Mesenchymal stem cell (in vitro differentiated cells and primary cell): ENCODE data around the gene GK.
"Not testable (repeated sequence)": the region's sequence is repeated elsewhere in the genome, so short reads cannot be mapped to it uniquely, and the experiment has no call there.

Experiments
- DNase-seq: peaks from one replicate; pipeline ENCODE4 v3.0.0-alpha.2; 2013
- H2AFZ ChIP-seq: one replicate; pipeline ENCODE4 v1.6.1; 2013; ENCODE audit warnings: low read depth, mild to moderate bottlenecking, control low read depth, inconsistent platforms, low read length, moderate library complexity
- H2AK5ac ChIP-seq: 2 replicates; pipeline ENCODE4 v1.6.1; 2013; ENCODE audit warnings: low read length, moderate library complexity, mild to moderate bottlenecking, inconsistent platforms; ENCODE audit not compliant: severe bottlenecking
- H2BK120ac ChIP-seq: one replicate; pipeline ENCODE4 v1.6.1; 2013; ENCODE audit warnings: low read depth, mild to moderate bottlenecking, inconsistent platforms, low read length, moderate library complexity
- H2BK12ac ChIP-seq, 2 experiments: one replicate each; pipeline ENCODE4 v1.6.1; 2013; ENCODE audit warnings: inconsistent platforms in 2 of 2, low read length in 2 of 2, mild to moderate bottlenecking in 2 of 2, moderate library complexity in 2 of 2, control low read depth in 1 of 2
- H2BK15ac ChIP-seq: one replicate; pipeline ENCODE4 v1.6.1; 2013; ENCODE audit warnings: mild to moderate bottlenecking, low read depth, inconsistent platforms; ENCODE audit not compliant: poor library complexity, severe bottlenecking
- H2BK5ac ChIP-seq: 2 replicates; pipeline ENCODE4 v1.6.1; 2013; ENCODE audit warnings: low read depth, mild to moderate bottlenecking, low read length, control low read depth, inconsistent platforms; ENCODE audit not compliant: poor library complexity, severe bottlenecking
- H3K14ac ChIP-seq, 2 experiments: one replicate each; pipeline ENCODE4 v1.6.1; 2013; ENCODE audit warnings: inconsistent platforms in 2 of 2, low read length in 2 of 2, control low read depth in 1 of 2, mild to moderate bottlenecking in 1 of 2, moderate library complexity in 1 of 2
- H3K18ac ChIP-seq, 2 experiments: one replicate each; pipeline ENCODE4 v1.6.1; 2013; ENCODE audit warnings: inconsistent platforms in 2 of 2, low read length in 2 of 2, control low read depth in 1 of 2, low read depth in 1 of 2, mild to moderate bottlenecking in 1 of 2
- H3K23ac ChIP-seq, 2 experiments: one replicate each; pipeline ENCODE4 v1.6.1; 2013; ENCODE audit warnings: inconsistent platforms in 2 of 2, low read length in 2 of 2, mild to moderate bottlenecking in 2 of 2, moderate library complexity in 2 of 2, control low read depth in 1 of 2
- H3K27ac ChIP-seq: 2 replicates; pipeline ENCODE4 v1.5.1; 2013; ENCODE audit warnings: mild to moderate bottlenecking, moderate library complexity, low read length, control low read depth, inconsistent platforms; ENCODE audit not compliant: poor library complexity, severe bottlenecking
- H3K27me3 ChIP-seq, 2 experiments: 2 replicates each; pipeline versions ENCODE4 v1.6.1 to v1.7.0; 2013; ENCODE audit warnings: low read length in 2 of 2, mild to moderate bottlenecking in 2 of 2, moderate library complexity in 2 of 2, control low read depth in 1 of 2, inconsistent platforms in 1 of 2; ENCODE audit not compliant: control insufficient read depth in 1 of 2, insufficient read depth in 1 of 2
- H3K36me3 ChIP-seq, 2 experiments: 2 replicates each; pipeline versions ENCODE4 v1.6.1 to v1.7.0; 2013; ENCODE audit warnings: low read length in 2 of 2, control low read depth in 1 of 2, inconsistent platforms in 1 of 2, low read depth in 1 of 2, mild to moderate bottlenecking in 1 of 2; ENCODE audit not compliant: insufficient read depth in 2 of 2, control insufficient read depth in 1 of 2
- H3K4ac ChIP-seq, 2 experiments: one replicate each; pipeline ENCODE4 v1.6.1; 2013; ENCODE audit warnings: inconsistent platforms in 2 of 2, low read length in 2 of 2, mild to moderate bottlenecking in 2 of 2, moderate library complexity in 2 of 2, control low read depth in 1 of 2, low read depth in 1 of 2
- H3K4me1 ChIP-seq: 2 replicates; pipeline ENCODE4 v1.6.1; 2013; ENCODE audit warnings: low read depth, low read length, control low read depth; ENCODE audit not compliant: control insufficient read depth, insufficient read depth
- H3K4me2 ChIP-seq: 2 replicates; pipeline ENCODE4 v1.6.1; 2013; ENCODE audit warnings: low read length, mild to moderate bottlenecking, inconsistent platforms; ENCODE audit not compliant: poor library complexity, severe bottlenecking
- H3K4me3 ChIP-seq, 2 experiments: 2 replicates each; pipeline versions ENCODE4 v1.5.1 to v1.7.0; 2013; ENCODE audit warnings: low read length in 2 of 2, mild to moderate bottlenecking in 2 of 2, control low read depth in 1 of 2, low read depth in 1 of 2; ENCODE audit not compliant: insufficient read depth in 1 of 2
- H3K79me1 ChIP-seq: replicated peaks from 2 replicates; pipeline ENCODE4 v1.6.1; 2013; ENCODE audit warnings: mild to moderate bottlenecking, control low read depth, low read length, inconsistent platforms; ENCODE audit not compliant: poor library complexity, severe bottlenecking
- H3K9ac ChIP-seq: 2 replicates; pipeline ENCODE4 v1.7.0; 2013; ENCODE audit warnings: mild to moderate bottlenecking, low read length, moderate library complexity
- H3K9me3 ChIP-seq: 2 replicates; pipeline ENCODE4 v1.7.0; 2013; ENCODE audit warnings: mild to moderate bottlenecking, low read length; ENCODE audit not compliant: control insufficient read depth
- H4K8ac ChIP-seq: one replicate; pipeline ENCODE4 v1.6.1; 2013; ENCODE audit warnings: inconsistent platforms, mild to moderate bottlenecking, low read length, moderate library complexity
- H4K91ac ChIP-seq: one replicate; pipeline ENCODE4 v1.6.1; 2013; ENCODE audit warnings: mild to moderate bottlenecking, low read length, inconsistent platforms
- WGBS: methylation state at CpG from one replicate; pipeline ENCODE4 v1.1.7; 2013; ENCODE audit warnings: mixed read lengths; 5-methylcytosine and 5-hydroxymethylcytosine counted together

The GK gene

GRCh38 chrX:30654386-30654785 is 1.2 kb downstream of the GK start:
- not testable (repeated sequence) for H2AK5ac ChIP-seq, DNase-seq, H2BK15ac ChIP-seq, H3K36me3 ChIP-seq, H3K23ac ChIP-seq, H3K27me3 ChIP-seq, H2BK5ac ChIP-seq, H3K79me1 ChIP-seq, H3K4ac ChIP-seq, H3K18ac ChIP-seq, H4K91ac ChIP-seq, H3K4me1 ChIP-seq, H3K4me2 ChIP-seq, H2BK120ac ChIP-seq, H2BK12ac ChIP-seq, H4K8ac ChIP-seq, H3K14ac ChIP-seq, H3K27ac ChIP-seq, H2AFZ ChIP-seq, H3K9me3 ChIP-seq
- H3K4me3 ChIP-seq: peak overlapping the region in 1 of 2 experiments; percentile 86
- WGBS: 90% methylated on average over 5 of the region's 13 CpGs
- peak overlapping the region; percentile 94 for H3K9ac ChIP-seq

GRCh38 chrX:30654989-30655607 is 1.9 kb downstream of the GK start:
- no peak overlapping the region for H3K23ac ChIP-seq
- WGBS: no CpG with 5 or more reads among the region's 2 CpGs
- H3K9ac ChIP-seq: peak overlapping the region; percentile 41
- no peak overlapping the region for H3K18ac ChIP-seq
- H4K8ac ChIP-seq: no peak overlapping the region
- H3K4ac ChIP-seq: no peak overlapping the region
- H3K9me3 ChIP-seq: no peaks in the 10 kb centered on the region
- no peak overlapping the region for H2AFZ ChIP-seq
- no peak overlapping the region for H3K27ac ChIP-seq
- peaks cover 5% of the 10 kb centered on the region for H3K79me1 ChIP-seq
- no peak for DNase-seq
- H3K4me2 ChIP-seq: no peak overlapping the region
- no peak overlapping the region for H2BK5ac ChIP-seq
- no peaks in the 10 kb centered on the region for H3K27me3 ChIP-seq
- H2BK12ac ChIP-seq: no peak overlapping the region
- H3K36me3 ChIP-seq: no peaks in the 10 kb centered on the region
- no peak overlapping the region for H2BK120ac ChIP-seq
- H4K91ac ChIP-seq: no peak overlapping the region
- peak overlapping the region in 1 of 2 experiments; percentile 86 for H3K4me3 ChIP-seq
- H2AK5ac ChIP-seq: no peak overlapping the region
- H3K14ac ChIP-seq: no peak overlapping the region
- H2BK15ac ChIP-seq: no peak overlapping the region
- H3K4me1 ChIP-seq: peaks cover 1% of the 10 kb centered on the region

- peaks cover 5% of the 10 kb centered on the region for H3K79me1 ChIP-seq
- H3K27ac ChIP-seq: no peak overlapping the region
- H2BK5ac ChIP-seq: no peak overlapping the region
- H3K18ac ChIP-seq: no peak overlapping the region
- no peak overlapping the region for H2BK15ac ChIP-seq
- no peak overlapping the region for H2AK5ac ChIP-seq
- no peak overlapping the region for H2BK120ac ChIP-seq
- H3K9ac ChIP-seq: no peak overlapping the region
- H3K9me3 ChIP-seq: no peaks in the 10 kb centered on the region
- H3K14ac ChIP-seq: no peak overlapping the region
- H2AFZ ChIP-seq: no peak overlapping the region
- H4K91ac ChIP-seq: no peak overlapping the region
- no peak overlapping the region for H2BK12ac ChIP-seq
- H3K27me3 ChIP-seq: no peaks in the 10 kb centered on the region
- H3K4me1 ChIP-seq: peaks cover 1% of the 10 kb centered on the region
- no peaks in the 10 kb centered on the region for H3K36me3 ChIP-seq
- H3K4me2 ChIP-seq: no peak overlapping the region
- H3K4me3 ChIP-seq: no peak overlapping the region
- no CpG with 5 or more reads among the region's 3 CpGs for WGBS
- no peak for DNase-seq
- H3K23ac ChIP-seq: no peak overlapping the region
- H4K8ac ChIP-seq: no peak overlapping the region
- H3K4ac ChIP-seq: no peak overlapping the region
These were observed 2.8 kb downstream of the GK start for GRCh38 chrX:30655991-30656390.

GRCh38 chrX:30657196-30658161 is 4.3 kb downstream of the GK start:
- H3K4me2 ChIP-seq: no peak overlapping the region
- H3K27ac ChIP-seq: no peak overlapping the region
- no peak overlapping the region for H2BK5ac ChIP-seq
- no peak for DNase-seq
- H3K4ac ChIP-seq: no peak overlapping the region
- no peak overlapping the region for H3K4me3 ChIP-seq
- H2BK12ac ChIP-seq: no peak overlapping the region
- H3K18ac ChIP-seq: no peak overlapping the region
- no peak overlapping the region for H2AK5ac ChIP-seq
- H4K91ac ChIP-seq: no peak overlapping the region
- H3K9ac ChIP-seq: no peak overlapping the region
- H3K36me3 ChIP-seq: no peaks in the 10 kb centered on the region
- peaks cover 5% of the 10 kb centered on the region for H3K79me1 ChIP-seq
- no peak overlapping the region for H4K8ac ChIP-seq
- no peaks in the 10 kb centered on the region for H3K9me3 ChIP-seq
- H2AFZ ChIP-seq: no peak overlapping the region
- H3K4me1 ChIP-seq: peaks cover 1% of the 10 kb centered on the region
- H2BK120ac ChIP-seq: no peak overlapping the region
- no peaks in the 10 kb centered on the region for H3K27me3 ChIP-seq
- no peak overlapping the region for H2BK15ac ChIP-seq
- WGBS: 93% methylated on average over 2 of the region's 5 CpGs
- no peak overlapping the region for H3K14ac ChIP-seq
- no peak overlapping the region for H3K23ac ChIP-seq
